CD4-positive, alpha-beta T cell treated with Interleukin-12 subunit alpha and Interleukin-12 subunit beta, for 1 hour (primary cell): Measurements from ENCODE around the gene TMEM121B.
A peak's percentile ranks its signal among the peaks of the same experiment; 100 is the strongest.

Experiments used
- DNase-seq: peaks from one replicate; pipeline ENCODE4 v3.0.0-alpha.2; 2020

TMEM121B gene

GRCh38 chr22:17109976-17110375, 11.2 kb downstream of the TMEM121B start:
- no peak for DNase-seq

GRCh38 chr22:17109113-17109865, 11.9 kb downstream of the TMEM121B start:
- no peak for DNase-seq

GRCh38 chr22:17108256-17109112, 12.7 kb downstream of the TMEM121B start:
- DNase-seq: no peak

- DNase-seq: no peak
These were observed 13.7 kb downstream of the TMEM121B start for GRCh38 chr22:17107547-17107810.

- DNase-seq: peak; percentile 20
These were observed 14.2 kb downstream of the TMEM121B start for GRCh38 chr22:17106785-17107546.

- DNase-seq: no peak
These were observed 14.9 kb downstream of the TMEM121B start for GRCh38 chr22:17106161-17106784.

GRCh38 chr22:17105143-17106129, 15.7 kb downstream of the TMEM121B start:
- no peak for DNase-seq

- DNase-seq: no peak
These were observed 16.7 kb downstream of the TMEM121B start for GRCh38 chr22:17104336-17104935.

GRCh38 chr22:17103351-17103750, 17.8 kb downstream of the TMEM121B start:
- no peak for DNase-seq

- no peak for DNase-seq
These were observed 18.9 kb downstream of the TMEM121B start for GRCh38 chr22:17102297-17102667.

GRCh38 chr22:17101475-17102296, 19.5 kb downstream of the TMEM121B start:
- no peak for DNase-seq

- no peak for DNase-seq
These were observed 20.5 kb downstream of the TMEM121B start for GRCh38 chr22:17100621-17101020.

- DNase-seq: peak; percentile 37
These were observed 22.8 kb downstream of the TMEM121B start for GRCh38 chr22:17098379-17098819.

- no peak for DNase-seq
These were observed 23.5 kb downstream of the TMEM121B start for GRCh38 chr22:17097701-17098100.

GRCh38 chr22:17097062-17097461, 24.1 kb downstream of the TMEM121B start:
- no peak for DNase-seq

- DNase-seq: no peak
These were observed 25.1 kb downstream of the TMEM121B start for GRCh38 chr22:17096071-17096470.

GRCh38 chr22:17095538-17095937, 25.6 kb downstream of the TMEM121B start:
- DNase-seq: no peak

- no peak for DNase-seq
These were observed 28.1 kb downstream of the TMEM121B start for GRCh38 chr22:17093081-17093480.

- no peak for DNase-seq
These were observed 29.3 kb downstream of the TMEM121B start for GRCh38 chr22:17091851-17092250.

- DNase-seq: no peak
These were observed 30.6 kb downstream of the TMEM121B start for GRCh38 chr22:17090550-17090949.
